Esophagus squamous epithelium (tissue), 5 donors: Measurements from ENCODE around the gene IL32. TPM values are rescaled to one million over a fixed set of nuclear protein-coding genes. Genes with fewer than 3 reads are reported as not detected.

ENCODE experiments used
- DNase-seq: peaks from one replicate; lab custom pipeline; 2025; lab: John Stamatoyannopoulos, UW
- H3K27ac ChIP-seq, 4 donors: fragments of 200-600 bp; sonication (generic); one replicate each; pipeline ENCODE4 v1.5.1; 2016 to 2019; ENCODE audit warnings: mild to moderate bottlenecking in 1 of 4
- H3K27me3 ChIP-seq, 4 donors: fragments of 200-600 bp; sonication (generic); 1 replicate in 3 of 4; 2 replicates in 1 of 4; pipeline versions ENCODE4 v1.5.1 to v1.6.0; 2017 to 2021; ENCODE audit warnings: antibody characterized with exemption in 1 of 4
- H3K36me3 ChIP-seq, 3 donors: fragments of 200-600 bp; sonication (generic); one replicate each; pipeline ENCODE4 v1.5.1; 2016 to 2019
- H3K4me1 ChIP-seq, 3 donors: fragments of 200-600 bp; sonication (generic); one replicate each; pipeline ENCODE4 v1.5.1; 2017 to 2019
- H3K4me3 ChIP-seq, 4 donors: fragments of 200-600 bp; sonication (generic); 1 replicate in 3 of 4; 2 replicates in 1 of 4; pipeline ENCODE4 v1.5.1; 2016 to 2019; ENCODE audit warnings: mild to moderate bottlenecking in 2 of 4, moderate library complexity in 1 of 4
- H3K9me3 ChIP-seq, 3 donors: fragments of 200-600 bp; sonication (generic); one replicate each; pipeline ENCODE4 v1.5.1; 2016 to 2019
- POLR2A ChIP-seq, 4 donors: fragments of 450-650 bp; IDR thresholded peaks; one replicate each; pipeline ENCODE4 v1.6.1; 2017; ENCODE audit warnings: antibody characterized with exemption in 4 of 4, mild to moderate bottlenecking in 4 of 4, moderate library complexity in 3 of 4
- WGBS, 2 donors: methylation state at CpG; one replicate each; pipeline ENCODE4 v1.1.5; 2018; 5-methylcytosine and 5-hydroxymethylcytosine counted together
- intact Hi-C: fragments of 100-400 bp; cut with DNase I; formaldehyde crosslinking; loops from one replicate; pipeline ENCODE4 v1.15.0; 2022
- total RNA-seq, 4 donors: library from RNA; depleted of rRNA; stranded (reverse); fragments of >200 nt; gene quantifications; one replicate each; pipeline ENCODE4 v1.1.0, GENCODE V29; 2016
- TF ChIP-seq, protein P1 (sequence below), 6 experiments: fragments of 450-650 bp in 4 of 6; fragments of 200-600 bp in 2 of 6; sonication (generic) in 2 of 6; IDR thresholded peaks; one replicate each; pipeline ENCODE4 v1.5.1; 2016 to 2019; ENCODE audit warnings: antibody characterized with exemption in 6 of 6, mild to moderate bottlenecking in 4 of 6, moderate library complexity in 4 of 6
- donor health status: DM: yes; HTN: yes; CAD: no.

The IL32 gene
- total RNA-seq, 4 donors from 2014 or later = 4.6 to 31.7 (median 17.3) TPM

DNA sequence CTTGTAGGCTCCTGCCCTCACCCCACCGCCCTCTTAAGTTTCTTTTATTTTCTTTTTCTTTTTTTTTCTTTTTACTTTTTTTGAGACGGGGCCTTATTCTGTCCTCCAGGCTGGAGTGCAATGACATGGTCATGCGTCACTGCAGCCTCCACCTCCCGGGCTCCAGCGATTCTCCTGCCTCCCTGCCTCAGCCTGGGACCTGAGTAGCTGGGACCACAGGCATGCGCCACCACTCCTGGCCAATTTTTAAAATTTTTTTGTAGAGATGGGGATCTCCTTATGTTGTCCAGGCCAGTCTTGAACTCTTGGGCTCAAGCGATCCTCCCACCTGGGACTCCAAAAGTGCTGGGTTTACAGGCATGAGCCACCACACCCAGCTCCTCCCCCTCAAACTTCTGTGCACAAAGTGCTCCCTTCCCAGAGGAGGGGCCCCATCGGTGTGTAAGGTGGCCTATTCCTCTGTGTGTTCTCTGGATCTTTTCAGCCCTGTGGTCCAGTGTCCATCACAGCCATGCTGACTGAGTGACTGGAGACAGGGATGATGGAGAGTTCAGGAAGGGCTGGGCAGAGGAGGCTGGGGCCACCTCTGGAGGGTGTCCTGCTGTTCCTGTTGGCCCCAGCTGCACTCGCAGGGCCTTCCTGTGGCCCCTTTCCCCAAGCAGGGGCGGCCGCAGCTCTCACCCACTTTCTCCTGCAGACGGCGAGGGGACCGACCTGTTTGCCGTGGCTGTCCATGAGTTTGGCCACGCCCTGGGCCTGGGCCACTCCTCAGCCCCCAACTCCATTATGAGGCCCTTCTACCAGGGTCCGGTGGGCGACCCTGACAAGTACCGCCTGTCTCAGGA lies 8.9 kb upstream of the IL32 start:
- no peaks in the 10 kb centered on the region for H3K9me3 ChIP-seq
- H3K27me3 ChIP-seq = peaks cover 0 to 17% (median 0%) of the 10 kb centered on the region in 4 donors

DNA sequence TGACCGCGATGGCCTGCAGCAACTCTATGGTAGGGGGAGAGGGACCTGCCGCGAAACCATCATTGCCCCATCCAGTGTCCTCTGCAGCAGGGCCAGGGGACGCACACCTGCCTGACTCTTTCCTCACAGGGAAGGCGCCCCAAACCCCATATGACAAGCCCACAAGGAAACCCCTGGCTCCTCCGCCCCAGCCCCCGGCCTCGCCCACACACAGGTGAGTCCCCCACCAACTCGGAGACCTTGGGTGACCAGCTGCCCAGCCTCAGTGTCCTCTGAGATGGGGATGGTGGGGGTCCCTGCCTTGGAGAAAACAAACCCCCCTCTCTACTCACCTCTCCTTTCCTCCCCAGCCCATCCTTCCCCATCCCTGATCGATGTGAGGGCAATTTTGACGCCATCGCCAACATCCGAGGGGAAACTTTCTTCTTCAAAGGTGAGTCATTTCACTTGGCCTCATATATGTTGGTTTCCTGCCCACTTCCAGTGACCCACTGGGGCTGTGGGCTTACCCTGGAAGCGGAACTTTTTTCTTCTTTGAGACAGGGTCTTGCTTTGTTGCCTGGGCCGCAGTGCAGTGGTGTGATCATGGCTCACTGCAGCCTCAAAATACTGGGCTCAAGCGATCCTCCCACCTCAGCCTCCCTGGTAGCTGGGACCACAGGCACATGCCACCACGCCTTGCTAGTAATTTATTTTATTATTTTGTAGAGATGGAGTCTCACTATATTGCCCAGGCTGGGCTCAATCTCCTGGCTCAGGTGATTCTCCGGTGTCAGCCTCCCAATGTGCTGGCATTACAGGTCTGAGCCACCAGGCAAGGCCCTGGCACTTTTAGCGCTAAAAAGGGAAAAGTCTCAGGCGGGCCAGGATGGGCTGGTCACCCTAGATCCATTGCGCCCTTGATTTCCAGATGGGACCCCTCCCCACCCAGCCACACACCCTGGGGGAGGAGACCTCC lies 8.0 kb upstream of the IL32 start:
- DNase-seq = no peak
- H3K9me3 ChIP-seq = no peaks in the 10 kb centered on the region
- peaks cover 16 to 29% (median 16%) of the 10 kb centered on the region in 3 donors for H3K4me1 ChIP-seq
- no peaks in the 10 kb centered on the region for H3K36me3 ChIP-seq
- peaks cover 0 to 9% (median 0%) of the 10 kb centered on the region in 4 donors for H3K27me3 ChIP-seq
- 79 to 83% methylated on average over 12 to 19 of the region's 22 CpGs for WGBS, 2 donors
- intact Hi-C loops = loop anchor here (5.0 kb wide), 1 partner anchor 70 kb away; no protein-coding TSS in a partner anchor
- peak overlapping the region in 2 of 4 donors; percentile 85 to 90 for H3K4me3 ChIP-seq
- H3K27ac ChIP-seq = no peak overlapping the region
- TF ChIP-seq POLR2A (IDR thresholded peaks at IDR 0.05) = no peak
- TF ChIP-seq, protein P1, sequence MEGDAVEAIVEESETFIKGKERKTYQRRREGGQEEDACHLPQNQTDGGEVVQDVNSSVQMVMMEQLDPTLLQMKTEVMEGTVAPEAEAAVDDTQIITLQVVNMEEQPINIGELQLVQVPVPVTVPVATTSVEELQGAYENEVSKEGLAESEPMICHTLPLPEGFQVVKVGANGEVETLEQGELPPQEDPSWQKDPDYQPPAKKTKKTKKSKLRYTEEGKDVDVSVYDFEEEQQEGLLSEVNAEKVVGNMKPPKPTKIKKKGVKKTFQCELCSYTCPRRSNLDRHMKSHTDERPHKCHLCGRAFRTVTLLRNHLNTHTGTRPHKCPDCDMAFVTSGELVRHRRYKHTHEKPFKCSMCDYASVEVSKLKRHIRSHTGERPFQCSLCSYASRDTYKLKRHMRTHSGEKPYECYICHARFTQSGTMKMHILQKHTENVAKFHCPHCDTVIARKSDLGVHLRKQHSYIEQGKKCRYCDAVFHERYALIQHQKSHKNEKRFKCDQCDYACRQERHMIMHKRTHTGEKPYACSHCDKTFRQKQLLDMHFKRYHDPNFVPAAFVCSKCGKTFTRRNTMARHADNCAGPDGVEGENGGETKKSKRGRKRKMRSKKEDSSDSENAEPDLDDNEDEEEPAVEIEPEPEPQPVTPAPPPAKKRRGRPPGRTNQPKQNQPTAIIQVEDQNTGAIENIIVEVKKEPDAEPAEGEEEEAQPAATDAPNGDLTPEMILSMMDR (IDR thresholded peaks at IDR 0.05) = no peak

More for the DNA sequence above, 8.9 kb upstream of the IL32 start:
- no peak overlapping the region for H3K27ac ChIP-seq
- intact Hi-C loops = loop anchor here (5.0 kb wide), 1 partner anchor 71 kb away; no protein-coding TSS in a partner anchor
- 75 to 77% methylated on average over 6 to 9 of the region's 19 CpGs for WGBS, 2 donors
- H3K36me3 ChIP-seq = no peaks in the 10 kb centered on the region
- DNase-seq = no peak
- no peak overlapping the region for H3K4me3 ChIP-seq
- no peak for TF ChIP-seq POLR2A (IDR thresholded peaks at IDR 0.05)
- TF ChIP-seq, protein P1 (IDR thresholded peaks at IDR 0.05) = no peak
- peaks cover 16 to 35% (median 16%) of the 10 kb centered on the region in 3 donors for H3K4me1 ChIP-seq

DNA sequence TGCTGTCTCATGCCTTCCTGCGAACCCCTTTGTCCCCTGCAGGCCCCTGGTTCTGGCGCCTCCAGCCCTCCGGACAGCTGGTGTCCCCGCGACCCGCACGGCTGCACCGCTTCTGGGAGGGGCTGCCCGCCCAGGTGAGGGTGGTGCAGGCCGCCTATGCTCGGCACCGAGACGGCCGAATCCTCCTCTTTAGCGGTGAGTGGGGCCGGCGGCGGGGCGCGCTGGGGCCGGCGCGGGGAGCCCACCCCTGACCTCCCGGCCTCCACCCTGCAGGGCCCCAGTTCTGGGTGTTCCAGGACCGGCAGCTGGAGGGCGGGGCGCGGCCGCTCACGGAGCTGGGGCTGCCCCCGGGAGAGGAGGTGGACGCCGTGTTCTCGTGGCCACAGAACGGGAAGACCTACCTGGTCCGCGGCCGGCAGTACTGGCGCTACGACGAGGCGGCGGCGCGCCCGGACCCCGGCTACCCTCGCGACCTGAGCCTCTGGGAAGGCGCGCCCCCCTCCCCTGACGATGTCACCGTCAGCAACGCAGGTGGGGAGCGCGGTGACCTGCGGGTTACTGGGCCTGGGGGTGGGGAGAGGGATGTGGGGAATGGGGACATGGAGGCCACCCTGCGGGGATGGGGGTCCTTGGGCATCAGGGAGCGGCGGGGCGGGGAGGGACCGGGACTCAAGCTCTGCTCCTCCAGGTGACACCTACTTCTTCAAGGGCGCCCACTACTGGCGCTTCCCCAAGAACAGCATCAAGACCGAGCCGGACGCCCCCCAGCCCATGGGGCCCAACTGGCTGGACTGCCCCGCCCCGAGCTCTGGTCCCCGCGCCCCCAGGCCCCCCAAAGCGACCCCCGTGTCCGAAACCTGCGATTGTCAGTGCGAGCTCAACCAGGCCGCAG lies 7.1 kb upstream of the IL32 start:
- H3K27ac ChIP-seq = peak overlapping the region; percentile 78 to 84 (median 82)
- no peaks in the 10 kb centered on the region for H3K36me3 ChIP-seq
- H3K9me3 ChIP-seq = no peaks in the 10 kb centered on the region
- H3K4me3 ChIP-seq = peak overlapping the region; percentile 58 to 90 (median 82)
- peaks cover 16 to 28% (median 16%) of the 10 kb centered on the region in 3 donors for H3K4me1 ChIP-seq
- no peak for TF ChIP-seq POLR2A (IDR thresholded peaks at IDR 0.05)
- TF ChIP-seq, protein P1 (IDR thresholded peaks at IDR 0.05) = peak in 2 of 6 experiments; percentile 8 to 11
- H3K27me3 ChIP-seq = peaks cover 0 to 9% (median 0%) of the 10 kb centered on the region in 4 donors
- 9 to 20% methylated on average over 2 to 13 of the region's 77 CpGs for WGBS, 2 donors
- no peak for DNase-seq
- intact Hi-C loops = loop anchor here (5.0 kb wide), 1 partner anchor 69 kb away; no protein-coding TSS in a partner anchor

DNA sequence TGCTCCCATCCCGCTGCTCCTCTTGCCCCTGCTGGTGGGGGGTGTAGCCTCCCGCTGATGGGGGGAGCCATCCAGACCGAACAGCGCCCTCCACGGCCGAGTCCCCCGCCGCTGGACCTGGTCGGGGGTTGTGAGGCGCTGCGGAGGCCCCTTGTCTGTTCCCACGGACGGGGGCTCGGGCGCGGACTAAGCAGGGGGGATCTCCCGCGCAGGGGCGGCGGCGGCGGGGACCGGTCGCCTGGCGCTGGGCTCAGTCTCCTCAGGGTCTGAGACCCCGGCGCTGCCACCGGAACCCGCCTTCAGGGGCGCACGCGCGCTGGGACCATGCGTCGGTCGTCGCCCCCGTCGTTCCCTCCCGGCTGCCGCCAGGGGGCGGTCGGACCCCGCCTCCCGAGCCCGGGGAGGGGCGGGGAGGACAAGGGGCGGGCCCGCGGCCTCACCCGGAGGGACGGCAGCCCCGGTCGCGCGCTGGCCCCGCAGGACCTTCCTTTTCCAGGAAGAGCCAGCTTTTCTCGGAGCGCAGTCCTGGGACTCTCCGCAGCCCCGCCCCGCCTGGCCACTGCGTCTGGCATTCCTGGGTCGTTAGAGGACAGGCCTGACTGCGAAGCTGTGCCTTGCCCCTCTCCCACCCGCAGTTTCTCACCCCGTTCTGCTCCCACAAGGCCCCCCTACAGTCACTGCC lies 6.3 kb upstream of the IL32 start:
- TF ChIP-seq POLR2A (IDR thresholded peaks at IDR 0.05) = peak in 1 of 4 donors; percentile 38
- TF ChIP-seq, protein P1 (IDR thresholded peaks at IDR 0.05) = peak; percentile 87 to 100 (median 98)
- Histone ChIP-seq H3K27me3 (peaks cover 0 to 9% (median 0%) of the 10 kb centered on the region in 4 donors), H3K4me3 (peak overlapping the region; percentile 58 to 90 (median 82)), H3K27ac (peak overlapping the region; percentile 78 to 84 (median 82)), H3K4me1 (peaks cover 16 to 28% (median 16%) of the 10 kb centered on the region in 3 donors), H3K9me3 (no peaks in the 10 kb centered on the region), H3K36me3 (no peaks in the 10 kb centered on the region)
- intact Hi-C loops = loop anchor here (5.0 kb wide), 1 partner anchor 68 kb away; no protein-coding TSS in a partner anchor
- WGBS, 2 donors = 0% methylated on average over 1 to 3 of the region's 67 CpGs
- DNase-seq = no peak
